ENCODE data around the gene MCM5. TPM values are rescaled to one million over a fixed set of nuclear protein-coding genes. Genes with fewer than 3 reads are reported as not detected.

MCM5 gene
- total and polyA plus RNA-seq, 2 of the 13 experiments (the other 11 are each of a cell fraction or from before 2014, with no cell fraction given): 40.2 to 93.5 TPM

DNA sequence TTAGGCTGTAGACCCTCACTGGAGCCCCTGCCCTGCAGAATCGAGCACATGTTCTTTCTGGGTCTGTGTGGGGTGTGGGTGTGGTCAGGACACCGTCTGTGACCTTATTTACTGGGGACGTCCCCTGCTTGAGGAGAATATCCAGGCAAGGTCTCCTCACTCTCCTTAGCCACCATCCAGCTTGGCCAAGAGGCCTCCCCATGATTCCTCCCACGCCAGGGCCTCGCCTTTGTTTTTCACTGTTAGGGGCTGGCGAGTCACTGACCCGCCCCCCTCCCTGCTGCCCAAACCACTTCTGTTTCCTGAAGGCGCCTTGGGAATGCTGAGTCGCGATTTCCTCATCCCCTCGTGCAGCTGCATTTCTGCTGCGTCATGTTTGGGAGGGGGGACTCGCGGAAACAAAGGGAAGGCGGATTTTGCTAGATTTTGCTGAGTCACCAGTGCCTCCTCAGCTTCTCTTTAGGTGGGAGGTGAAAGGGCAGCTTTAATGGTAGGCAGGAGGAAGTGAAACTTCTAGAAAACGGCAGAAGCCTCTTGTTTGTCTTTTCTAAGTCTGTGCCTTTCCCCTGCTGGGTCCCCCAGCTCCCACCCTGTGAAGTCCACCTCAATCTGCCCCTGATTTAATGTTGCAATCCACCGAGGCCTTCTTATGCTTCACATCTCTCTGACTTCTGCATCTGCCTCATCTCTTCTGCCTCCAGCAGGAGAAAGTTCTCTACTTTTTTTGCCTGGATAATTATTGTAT is 23.0 kb upstream of the MCM5 start (continued):
- TF ChIP-seq, protein P1, sequence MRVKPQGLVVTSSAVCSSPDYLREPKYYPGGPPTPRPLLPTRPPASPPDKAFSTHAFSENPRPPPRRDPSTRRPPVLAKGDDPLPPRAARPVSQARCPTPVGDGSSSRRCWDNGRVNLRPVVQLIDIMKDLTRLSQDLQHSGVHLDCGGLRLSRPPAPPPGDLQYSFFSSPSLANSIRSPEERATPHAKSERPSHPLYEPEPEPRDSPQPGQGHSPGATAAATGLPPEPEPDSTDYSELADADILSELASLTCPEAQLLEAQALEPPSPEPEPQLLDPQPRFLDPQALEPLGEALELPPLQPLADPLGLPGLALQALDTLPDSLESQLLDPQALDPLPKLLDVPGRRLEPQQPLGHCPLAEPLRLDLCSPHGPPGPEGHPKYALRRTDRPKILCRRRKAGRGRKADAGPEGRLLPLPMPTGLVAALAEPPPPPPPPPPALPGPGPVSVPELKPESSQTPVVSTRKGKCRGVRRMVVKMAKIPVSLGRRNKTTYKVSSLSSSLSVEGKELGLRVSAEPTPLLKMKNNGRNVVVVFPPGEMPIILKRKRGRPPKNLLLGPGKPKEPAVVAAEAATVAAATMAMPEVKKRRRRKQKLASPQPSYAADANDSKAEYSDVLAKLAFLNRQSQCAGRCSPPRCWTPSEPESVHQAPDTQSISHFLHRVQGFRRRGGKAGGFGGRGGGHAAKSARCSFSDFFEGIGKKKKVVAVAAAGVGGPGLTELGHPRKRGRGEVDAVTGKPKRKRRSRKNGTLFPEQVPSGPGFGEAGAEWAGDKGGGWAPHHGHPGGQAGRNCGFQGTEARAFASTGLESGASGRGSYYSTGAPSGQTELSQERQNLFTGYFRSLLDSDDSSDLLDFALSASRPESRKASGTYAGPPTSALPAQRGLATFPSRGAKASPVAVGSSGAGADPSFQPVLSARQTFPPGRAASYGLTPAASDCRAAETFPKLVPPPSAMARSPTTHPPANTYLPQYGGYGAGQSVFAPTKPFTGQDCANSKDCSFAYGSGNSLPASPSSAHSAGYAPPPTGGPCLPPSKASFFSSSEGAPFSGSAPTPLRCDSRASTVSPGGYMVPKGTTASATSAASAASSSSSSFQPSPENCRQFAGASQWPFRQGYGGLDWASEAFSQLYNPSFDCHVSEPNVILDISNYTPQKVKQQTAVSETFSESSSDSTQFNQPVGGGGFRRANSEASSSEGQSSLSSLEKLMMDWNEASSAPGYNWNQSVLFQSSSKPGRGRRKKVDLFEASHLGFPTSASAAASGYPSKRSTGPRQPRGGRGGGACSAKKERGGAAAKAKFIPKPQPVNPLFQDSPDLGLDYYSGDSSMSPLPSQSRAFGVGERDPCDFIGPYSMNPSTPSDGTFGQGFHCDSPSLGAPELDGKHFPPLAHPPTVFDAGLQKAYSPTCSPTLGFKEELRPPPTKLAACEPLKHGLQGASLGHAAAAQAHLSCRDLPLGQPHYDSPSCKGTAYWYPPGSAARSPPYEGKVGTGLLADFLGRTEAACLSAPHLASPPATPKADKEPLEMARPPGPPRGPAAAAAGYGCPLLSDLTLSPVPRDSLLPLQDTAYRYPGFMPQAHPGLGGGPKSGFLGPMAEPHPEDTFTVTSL (CRISPR knock-in tag; IDR thresholded peaks at IDR 0.05; ENCODE audit: borderline replicate concordance): no peak
- TF ChIP-seq ZNF383 (CRISPR knock-in tag; IDR thresholded peaks at IDR 0.05; ENCODE audit: borderline replicate concordance) (no peak), ZSCAN9 (CRISPR knock-in tag; IDR thresholded peaks at IDR 0.05; ENCODE audit: borderline replicate concordance) (peak; percentile 50; the same call in 1 of the 2 replicates), ZNF788 (CRISPR knock-in tag; IDR thresholded peaks at IDR 0.05; ENCODE audit: borderline replicate concordance) (peak; percentile 90; the same call in 1 of the 2 replicates), SMAD1 (CRISPR knock-in tag; IDR thresholded peaks at IDR 0.05; ENCODE audit: borderline replicate concordance, low read depth) (no peak), TRIM24 (CRISPR knock-in tag; IDR thresholded peaks at IDR 0.05) (no peak), HNF4A (CRISPR knock-in tag; IDR thresholded peaks at IDR 0.05) (peak; percentile 86), ONECUT2 (CRISPR knock-in tag; IDR thresholded peaks at IDR 0.05) (no peak), HMG20B (CRISPR knock-in tag; conservative IDR thresholded peaks at IDR 0.05) (0 out of 2 replicates have a peak, but pooled peaks have one; percentile 66), HNRNPH1 (optimal IDR thresholded peaks at IDR 0.05; ENCODE audit: low read depth, low read length) (no peak), KDM6A (CRISPR knock-in tag; IDR thresholded peaks at IDR 0.05; ENCODE audit: low read depth) (no peak), ZFAT (CRISPR knock-in tag; conservative IDR thresholded peaks at IDR 0.05) (no peak), YEATS4 (CRISPR knock-in tag; IDR thresholded peaks at IDR 0.05; ENCODE audit: borderline replicate concordance) (peak; percentile 62; the same call in 1 of the 2 replicates), HNRNPL (IDR thresholded peaks at IDR 0.05; ENCODE audit: low read depth, low read length) (no peak)
- TF ChIP-seq, protein P2, sequence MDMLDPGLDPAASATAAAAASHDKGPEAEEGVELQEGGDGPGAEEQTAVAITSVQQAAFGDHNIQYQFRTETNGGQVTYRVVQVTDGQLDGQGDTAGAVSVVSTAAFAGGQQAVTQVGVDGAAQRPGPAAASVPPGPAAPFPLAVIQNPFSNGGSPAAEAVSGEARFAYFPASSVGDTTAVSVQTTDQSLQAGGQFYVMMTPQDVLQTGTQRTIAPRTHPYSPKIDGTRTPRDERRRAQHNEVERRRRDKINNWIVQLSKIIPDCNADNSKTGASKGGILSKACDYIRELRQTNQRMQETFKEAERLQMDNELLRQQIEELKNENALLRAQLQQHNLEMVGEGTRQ (IDR thresholded peaks at IDR 0.05; ENCODE audit: low read depth, low read length): no peak
- TF ChIP-seq, protein P2 (CRISPR knock-in tag; IDR thresholded peaks at IDR 0.05; ENCODE audit: borderline replicate concordance): no peak
- TF ChIP-seq, protein P3, sequence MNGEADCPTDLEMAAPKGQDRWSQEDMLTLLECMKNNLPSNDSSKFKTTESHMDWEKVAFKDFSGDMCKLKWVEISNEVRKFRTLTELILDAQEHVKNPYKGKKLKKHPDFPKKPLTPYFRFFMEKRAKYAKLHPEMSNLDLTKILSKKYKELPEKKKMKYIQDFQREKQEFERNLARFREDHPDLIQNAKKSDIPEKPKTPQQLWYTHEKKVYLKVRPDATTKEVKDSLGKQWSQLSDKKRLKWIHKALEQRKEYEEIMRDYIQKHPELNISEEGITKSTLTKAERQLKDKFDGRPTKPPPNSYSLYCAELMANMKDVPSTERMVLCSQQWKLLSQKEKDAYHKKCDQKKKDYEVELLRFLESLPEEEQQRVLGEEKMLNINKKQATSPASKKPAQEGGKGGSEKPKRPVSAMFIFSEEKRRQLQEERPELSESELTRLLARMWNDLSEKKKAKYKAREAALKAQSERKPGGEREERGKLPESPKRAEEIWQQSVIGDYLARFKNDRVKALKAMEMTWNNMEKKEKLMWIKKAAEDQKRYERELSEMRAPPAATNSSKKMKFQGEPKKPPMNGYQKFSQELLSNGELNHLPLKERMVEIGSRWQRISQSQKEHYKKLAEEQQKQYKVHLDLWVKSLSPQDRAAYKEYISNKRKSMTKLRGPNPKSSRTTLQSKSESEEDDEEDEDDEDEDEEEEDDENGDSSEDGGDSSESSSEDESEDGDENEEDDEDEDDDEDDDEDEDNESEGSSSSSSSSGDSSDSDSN (CRISPR knock-in tag; IDR thresholded peaks at IDR 0.05): peak; percentile 34; the same call in 1 of the 2 replicates
- TF ChIP-seq, protein P4, sequence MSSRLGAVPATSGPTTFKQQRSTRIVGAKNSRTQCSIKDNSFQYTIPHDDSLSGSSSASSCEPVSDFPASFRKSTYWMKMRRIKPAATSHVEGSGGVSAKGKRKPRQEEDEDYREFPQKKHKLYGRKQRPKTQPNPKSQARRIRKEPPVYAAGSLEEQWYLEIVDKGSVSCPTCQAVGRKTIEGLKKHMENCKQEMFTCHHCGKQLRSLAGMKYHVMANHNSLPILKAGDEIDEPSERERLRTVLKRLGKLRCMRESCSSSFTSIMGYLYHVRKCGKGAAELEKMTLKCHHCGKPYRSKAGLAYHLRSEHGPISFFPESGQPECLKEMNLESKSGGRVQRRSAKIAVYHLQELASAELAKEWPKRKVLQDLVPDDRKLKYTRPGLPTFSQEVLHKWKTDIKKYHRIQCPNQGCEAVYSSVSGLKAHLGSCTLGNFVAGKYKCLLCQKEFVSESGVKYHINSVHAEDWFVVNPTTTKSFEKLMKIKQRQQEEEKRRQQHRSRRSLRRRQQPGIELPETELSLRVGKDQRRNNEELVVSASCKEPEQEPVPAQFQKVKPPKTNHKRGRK (CRISPR knock-in tag; IDR thresholded peaks at IDR 0.05): no peak

All from HepG2 (cell line).